ENCODE measurements around the gene MICAL2. TPM values are rescaled to one million over a fixed set of nuclear protein-coding genes. Genes with fewer than 3 reads are reported as not detected.

The MICAL2 gene
- total RNA-seq, 1 donor from 2014 or later: 20.8 TPM

- Mint-ChIP-seq H3K9me3 (ENCODE audit: unreplicated experiment) (no peaks in the 10 kb centered on the region), H3K27ac (ENCODE audit: unreplicated experiment) (peak overlapping the region; percentile 16), H3K4me3 (ENCODE audit: unreplicated experiment) (peak overlapping the region; percentile 38), H3K36me3 (ENCODE audit: unreplicated experiment) (peaks cover 2% of the 10 kb centered on the region), H3K27me3 (ENCODE audit: unreplicated experiment) (no peaks in the 10 kb centered on the region), H3K4me1 (ENCODE audit: unreplicated experiment) (peaks cover 15% of the 10 kb centered on the region)
- TF ChIP-seq CTCF (IDR thresholded peaks at IDR 0.05): no peak
- peak; percentile 88 for DNase-seq (ENCODE audit: extremely low spot score, unreplicated experiment)
Measured at GRCh38 chr11:12248330-12248729, 137.9 kb downstream of the MICAL2 start.

GRCh38 chr11:12249590-12250260 lies 139.3 kb downstream of the MICAL2 start:
- Mint-ChIP-seq H3K27me3 (ENCODE audit: unreplicated experiment) (no peaks in the 10 kb centered on the region), H3K4me1 (ENCODE audit: unreplicated experiment) (peaks cover 15% of the 10 kb centered on the region), H3K9me3 (ENCODE audit: unreplicated experiment) (no peaks in the 10 kb centered on the region), H3K4me3 (ENCODE audit: unreplicated experiment) (no peak overlapping the region), H3K27ac (ENCODE audit: unreplicated experiment) (no peak overlapping the region), H3K36me3 (ENCODE audit: unreplicated experiment) (no peaks in the 10 kb centered on the region)
- TF ChIP-seq CTCF (IDR thresholded peaks at IDR 0.05): no peak
- DNase-seq (ENCODE audit: extremely low spot score, unreplicated experiment): no peak

- no peak for TF ChIP-seq CTCF (IDR thresholded peaks at IDR 0.05)
- DNase-seq (ENCODE audit: extremely low spot score, unreplicated experiment): no peak
- peaks cover 15% of the 10 kb centered on the region for H3K4me1 Mint-ChIP-seq (ENCODE audit: unreplicated experiment)
- H3K27ac Mint-ChIP-seq (ENCODE audit: unreplicated experiment): no peak overlapping the region
- no peaks in the 10 kb centered on the region for H3K27me3 Mint-ChIP-seq (ENCODE audit: unreplicated experiment)
- no peaks in the 10 kb centered on the region for H3K36me3 Mint-ChIP-seq (ENCODE audit: unreplicated experiment)
- no peak overlapping the region for H3K4me3 Mint-ChIP-seq (ENCODE audit: unreplicated experiment)
- H3K9me3 Mint-ChIP-seq (ENCODE audit: unreplicated experiment): no peaks in the 10 kb centered on the region
Measured at GRCh38 chr11:12251666-12252560, 141.5 kb downstream of the MICAL2 start.

- Mint-ChIP-seq H3K27ac (ENCODE audit: unreplicated experiment) (no peak overlapping the region), H3K9me3 (ENCODE audit: unreplicated experiment) (no peaks in the 10 kb centered on the region), H3K4me3 (ENCODE audit: unreplicated experiment) (no peak overlapping the region), H3K36me3 (ENCODE audit: unreplicated experiment) (no peaks in the 10 kb centered on the region), H3K27me3 (ENCODE audit: unreplicated experiment) (no peaks in the 10 kb centered on the region), H3K4me1 (ENCODE audit: unreplicated experiment) (peaks cover 1% of the 10 kb centered on the region)
- TF ChIP-seq CTCF (IDR thresholded peaks at IDR 0.05): no peak
- DNase-seq (ENCODE audit: extremely low spot score, unreplicated experiment): no peak
Measured at GRCh38 chr11:12253843-12254281, 143.5 kb downstream of the MICAL2 start.

GRCh38 chr11:12258451-12258850 lies 148.1 kb downstream of the MICAL2 start:
- no peak for DNase-seq (ENCODE audit: extremely low spot score, unreplicated experiment)
- TF ChIP-seq CTCF (IDR thresholded peaks at IDR 0.05): no peak
- no peak overlapping the region for H3K27ac Mint-ChIP-seq (ENCODE audit: unreplicated experiment)
- H3K36me3 Mint-ChIP-seq (ENCODE audit: unreplicated experiment): peaks cover 10% of the 10 kb centered on the region
- no peak overlapping the region for H3K4me3 Mint-ChIP-seq (ENCODE audit: unreplicated experiment)
- no peaks in the 10 kb centered on the region for H3K4me1 Mint-ChIP-seq (ENCODE audit: unreplicated experiment)
- H3K9me3 Mint-ChIP-seq (ENCODE audit: unreplicated experiment): no peaks in the 10 kb centered on the region
- H3K27me3 Mint-ChIP-seq (ENCODE audit: unreplicated experiment): no peaks in the 10 kb centered on the region

All from osteocyte (in vitro differentiated cells).